ENCODE measurements around the gene SNCAIP. TPM values are rescaled to one million over a fixed set of nuclear protein-coding genes. Genes with fewer than 3 reads are reported as not detected.

SNCAIP gene
- total and polyA plus RNA-seq, 2 experiments from 2014 or later, result 1.5 to 2.4 TPM

DNA sequence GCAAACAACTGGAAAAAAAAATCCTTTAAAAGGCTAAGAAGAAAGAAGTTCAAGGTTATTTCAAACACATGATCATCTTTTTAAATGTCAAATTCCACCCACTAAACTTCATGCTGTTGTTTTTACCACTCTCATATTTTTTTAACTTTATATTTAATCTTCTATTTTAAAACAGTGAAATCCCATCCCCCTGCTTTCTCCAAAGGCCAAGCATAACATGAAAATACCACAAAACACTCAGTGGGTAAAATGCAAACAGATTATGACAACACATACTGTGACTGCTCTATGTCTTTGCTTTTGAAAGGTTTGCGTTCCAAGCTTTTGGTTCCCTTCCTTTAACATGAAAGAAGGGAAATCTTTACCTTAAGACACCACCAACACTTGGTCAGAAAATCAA, 127.6 kb downstream of the SNCAIP start:
- Histone ChIP-seq H3K27ac (no peak overlapping the region), H3K36me3 (ENCODE audit: low read depth) (no peaks in the 10 kb centered on the region), H3K9me3 (ENCODE audit: low read depth) (no peaks in the 10 kb centered on the region), H3K9me2 (ENCODE audit: insufficient read depth) (no peaks in the 10 kb centered on the region), H3K27me3 (replicated peaks; ENCODE audit: insufficient read depth) (no peaks in the 10 kb centered on the region), H3F3A (ENCODE audit: insufficient read depth) (no peaks in the 10 kb centered on the region), H3K4me3 (no peak overlapping the region), H4K20me1 (ENCODE audit: insufficient read depth) (no peaks in the 10 kb centered on the region), H3K79me2 (ENCODE audit: insufficient read depth) (no peaks in the 10 kb centered on the region), H3K4me2 (ENCODE audit: unreplicated experiment) (no peak overlapping the region), H3K9ac (no peak overlapping the region), H2AFZ (no peak overlapping the region), H3K4me1 (ENCODE audit: insufficient read depth) (no peaks in the 10 kb centered on the region)
- in situ Hi-C loops (cut with MboI), result no loop called here
- WGBS, 2 experiments (ENCODE audit: low coverage in 1 of 2, low lambda C conversion rate in 2 of 2, missing lambda C conversion rate in 2 of 2), result 92 to 100% methylated on average over 1 of the region's 1 CpG
- no peak for DNase-seq
- TF ChIP-seq EZH2phosphoT487 (IDR thresholded peaks at IDR 0.05; ENCODE audit: insufficient read depth, low read depth), result no peak
- no peak for TF ChIP-seq EZH2 (IDR thresholded peaks at IDR 0.05; ENCODE audit: insufficient read depth, poor library complexity, severe bottlenecking)

DNA sequence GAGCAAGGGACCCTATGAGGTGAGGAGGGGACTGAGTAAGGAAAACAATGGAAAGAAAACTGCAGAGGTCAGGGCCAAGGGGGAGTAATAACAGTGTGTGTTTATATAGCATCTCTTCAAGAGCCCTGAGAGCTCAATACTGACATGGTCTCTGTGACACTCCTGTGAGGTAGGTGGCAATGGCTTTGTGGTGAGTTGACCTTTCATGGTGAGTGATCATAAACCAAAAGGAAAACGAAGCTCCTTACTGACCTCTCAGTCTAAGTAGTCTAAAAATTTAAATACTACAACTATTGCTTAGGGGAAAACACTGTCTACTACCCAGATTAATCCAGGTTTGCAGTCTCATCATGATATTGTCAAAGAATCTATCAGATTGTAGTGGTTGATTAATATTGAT, 130.9 kb downstream of the SNCAIP start:
- WGBS, 2 experiments (ENCODE audit: low coverage in 1 of 2, low lambda C conversion rate in 2 of 2, missing lambda C conversion rate in 2 of 2), result 50 to 82% methylated on average over 1 of the region's 1 CpG

GRCh38 chr5:122444411-122444810, 132.4 kb downstream of the SNCAIP start:
- no peaks in the 10 kb centered on the region for H4K20me1 ChIP-seq (ENCODE audit: insufficient read depth)

More for the DNA sequence above, 130.9 kb downstream of the SNCAIP start:
- no peaks in the 10 kb centered on the region for H3K27me3 ChIP-seq (replicated peaks; ENCODE audit: insufficient read depth)
- no peaks in the 10 kb centered on the region for H3K4me1 ChIP-seq (ENCODE audit: insufficient read depth)
- no peaks in the 10 kb centered on the region for H3K79me2 ChIP-seq (ENCODE audit: insufficient read depth)
- no peak overlapping the region for H3K4me3 ChIP-seq
- H3K9me3 ChIP-seq (ENCODE audit: low read depth), result no peaks in the 10 kb centered on the region
- H3F3A ChIP-seq (ENCODE audit: insufficient read depth), result no peaks in the 10 kb centered on the region
- no peaks in the 10 kb centered on the region for H3K9me2 ChIP-seq (ENCODE audit: insufficient read depth)
- H4K20me1 ChIP-seq (ENCODE audit: insufficient read depth), result no peaks in the 10 kb centered on the region
- H3K27ac ChIP-seq, result no peak overlapping the region
- H3K9ac ChIP-seq, result no peak overlapping the region
- DNase-seq, result no peak
- in situ Hi-C loops (cut with MboI), result no loop called here
- H3K4me2 ChIP-seq (ENCODE audit: unreplicated experiment), result no peak overlapping the region
- no peaks in the 10 kb centered on the region for H3K36me3 ChIP-seq (ENCODE audit: low read depth)
- no peak for TF ChIP-seq EZH2phosphoT487 (IDR thresholded peaks at IDR 0.05; ENCODE audit: insufficient read depth, low read depth)
- no peak for TF ChIP-seq EZH2 (IDR thresholded peaks at IDR 0.05; ENCODE audit: insufficient read depth, poor library complexity, severe bottlenecking)
- H2AFZ ChIP-seq, result no peak overlapping the region

GRCh38 chr5:122445070-122445469, 133.0 kb downstream of the SNCAIP start:
- no peaks in the 10 kb centered on the region for H3K9me3 ChIP-seq (ENCODE audit: low read depth)
- 70 to 79% methylated on average over 1 of the region's 1 CpG for WGBS, 2 experiments (ENCODE audit: low coverage in 1 of 2, low lambda C conversion rate in 2 of 2, missing lambda C conversion rate in 2 of 2)
- H3K27me3 ChIP-seq (replicated peaks; ENCODE audit: insufficient read depth), result no peaks in the 10 kb centered on the region
- no peaks in the 10 kb centered on the region for H3K4me1 ChIP-seq (ENCODE audit: insufficient read depth)
- no peak overlapping the region for H2AFZ ChIP-seq
- no peak for DNase-seq
- H3F3A ChIP-seq (ENCODE audit: insufficient read depth), result no peaks in the 10 kb centered on the region
- H3K27ac ChIP-seq, result no peak overlapping the region
- no peak overlapping the region for H3K9ac ChIP-seq
- H3K36me3 ChIP-seq (ENCODE audit: low read depth), result no peaks in the 10 kb centered on the region
- no peaks in the 10 kb centered on the region for H3K9me2 ChIP-seq (ENCODE audit: insufficient read depth)
- H3K4me2 ChIP-seq (ENCODE audit: unreplicated experiment), result no peak overlapping the region
- no peak overlapping the region for H3K4me3 ChIP-seq
- no peaks in the 10 kb centered on the region for H4K20me1 ChIP-seq (ENCODE audit: insufficient read depth)
- in situ Hi-C loops (cut with MboI), result no loop called here
- H3K79me2 ChIP-seq (ENCODE audit: insufficient read depth), result no peaks in the 10 kb centered on the region
- TF ChIP-seq EZH2 (IDR thresholded peaks at IDR 0.05; ENCODE audit: insufficient read depth, poor library complexity, severe bottlenecking), result no peak
- no peak for TF ChIP-seq EZH2phosphoT487 (IDR thresholded peaks at IDR 0.05; ENCODE audit: insufficient read depth, low read depth)

More at GRCh38 chr5:122444411-122444810, 132.4 kb downstream of the SNCAIP start:
- Histone ChIP-seq H3K27me3 (replicated peaks; ENCODE audit: insufficient read depth) (no peaks in the 10 kb centered on the region), H3K27ac (no peak overlapping the region), H3K36me3 (ENCODE audit: low read depth) (no peaks in the 10 kb centered on the region), H3K4me2 (ENCODE audit: unreplicated experiment) (no peak overlapping the region), H2AFZ (no peak overlapping the region), H3K79me2 (ENCODE audit: insufficient read depth) (no peaks in the 10 kb centered on the region), H3F3A (ENCODE audit: insufficient read depth) (no peaks in the 10 kb centered on the region), H3K9me3 (ENCODE audit: low read depth) (no peaks in the 10 kb centered on the region), H3K4me1 (ENCODE audit: insufficient read depth) (no peaks in the 10 kb centered on the region), H3K4me3 (no peak overlapping the region), H3K9ac (no peak overlapping the region), H3K9me2 (ENCODE audit: insufficient read depth) (no peaks in the 10 kb centered on the region)
- WGBS, 2 experiments (ENCODE audit: low coverage in 1 of 2, low lambda C conversion rate in 2 of 2, missing lambda C conversion rate in 2 of 2), result 87 to 88% methylated on average over 5 of the region's 5 CpGs
- DNase-seq, result no peak
- in situ Hi-C loops (cut with MboI), result no loop called here
- TF ChIP-seq EZH2 (IDR thresholded peaks at IDR 0.05; ENCODE audit: insufficient read depth, poor library complexity, severe bottlenecking) (no peak), EZH2phosphoT487 (IDR thresholded peaks at IDR 0.05; ENCODE audit: insufficient read depth, low read depth) (no peak)

DNA sequence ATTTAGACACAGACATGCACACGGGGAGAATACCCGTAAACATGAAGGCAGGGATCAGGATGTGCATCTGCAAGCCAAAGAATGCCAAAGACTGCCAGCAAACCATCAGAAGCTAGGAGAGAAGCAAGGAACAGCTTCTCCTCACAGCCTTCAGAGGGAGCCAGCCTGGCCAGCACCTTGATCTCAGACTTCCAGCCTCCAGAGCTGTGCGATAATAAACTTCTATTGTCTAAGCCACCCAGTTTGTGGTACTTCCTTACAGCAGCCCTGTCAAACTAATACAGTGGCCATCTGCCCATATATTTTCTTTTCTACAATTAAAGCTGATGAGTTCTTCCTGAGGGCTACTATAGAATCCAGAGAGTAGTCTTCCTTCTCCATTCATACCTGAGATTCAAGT, 135.0 kb downstream of the SNCAIP start:
- Histone ChIP-seq H2AFZ (no peak overlapping the region), H3K9ac (no peak overlapping the region), H3K36me3 (ENCODE audit: low read depth) (no peaks in the 10 kb centered on the region), H3K4me3 (no peak overlapping the region), H3K4me2 (ENCODE audit: unreplicated experiment) (no peak overlapping the region), H3K79me2 (ENCODE audit: insufficient read depth) (no peaks in the 10 kb centered on the region), H3K27ac (no peak overlapping the region), H4K20me1 (ENCODE audit: insufficient read depth) (no peaks in the 10 kb centered on the region), H3K4me1 (ENCODE audit: insufficient read depth) (no peaks in the 10 kb centered on the region), H3K27me3 (replicated peaks; ENCODE audit: insufficient read depth) (no peaks in the 10 kb centered on the region), H3F3A (ENCODE audit: insufficient read depth) (no peaks in the 10 kb centered on the region), H3K9me3 (ENCODE audit: low read depth) (no peaks in the 10 kb centered on the region), H3K9me2 (ENCODE audit: insufficient read depth) (no peaks in the 10 kb centered on the region)
- TF ChIP-seq EZH2 (IDR thresholded peaks at IDR 0.05; ENCODE audit: insufficient read depth, poor library complexity, severe bottlenecking) (no peak), EZH2phosphoT487 (IDR thresholded peaks at IDR 0.05; ENCODE audit: insufficient read depth, low read depth) (no peak)
- in situ Hi-C loops (cut with MboI), result no loop called here
- 61 to 74% methylated on average over 3 of the region's 3 CpGs for WGBS, 2 experiments (ENCODE audit: low coverage in 1 of 2, low lambda C conversion rate in 2 of 2, missing lambda C conversion rate in 2 of 2)
- no peak for DNase-seq

Measured in GM23248 (cell line).